ENCODE measurements around the gene NEMF.
A peak's percentile ranks its signal among the peaks of the same experiment; 100 is the strongest.
"Not testable (repeated sequence)": the region's sequence is repeated elsewhere in the genome, so short reads cannot be mapped to it uniquely, and the experiment has no call there.

Gene NEMF

DNA sequence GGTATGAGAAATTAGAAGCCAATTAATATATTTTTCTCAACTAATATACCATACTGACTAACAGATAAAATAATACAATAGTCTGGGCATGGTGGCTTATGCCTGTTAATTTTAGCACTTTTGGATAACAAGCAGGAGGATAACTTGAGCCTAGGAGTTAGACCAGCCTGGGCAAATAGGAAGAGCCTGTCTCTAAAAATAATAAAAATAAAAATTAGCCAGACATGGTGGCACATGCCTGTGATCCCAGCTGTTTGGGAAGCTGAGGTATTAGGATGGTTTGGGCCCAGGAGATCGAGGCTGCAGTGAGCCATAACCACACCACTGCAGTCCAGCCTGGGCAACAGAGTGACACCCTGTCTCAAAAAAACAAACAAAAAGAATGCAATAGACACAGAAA lies 60.0 kb downstream of the NEMF start:
- Histone ChIP-seq H3K9me3 (ENCODE audit: control insufficient read depth in 1 of 2, low read length in 2 of 2) (no peaks in the 10 kb centered on the region), H3K36me3 (ENCODE audit: control insufficient read depth in 1 of 2, insufficient read depth in 2 of 2, low read length in 2 of 2) (peaks cover 31 to 82% of the 10 kb centered on the region in 2 donors), H3K27ac (ENCODE audit: low read length) (no peak overlapping the region), H3K4me1 (ENCODE audit: control insufficient read depth in 1 of 2, insufficient read depth in 2 of 2, low read length in 2 of 2) (no peaks in the 10 kb centered on the region), H3K4me3 (ENCODE audit: low read depth in 1 of 2, low read length in 2 of 2) (no peak overlapping the region), H3K27me3 (ENCODE audit: low read depth, low read length) (no peaks in the 10 kb centered on the region)

- H3K4me1 ChIP-seq (ENCODE audit: control insufficient read depth in 1 of 2, insufficient read depth in 2 of 2, low read length in 2 of 2) = no peaks in the 10 kb centered on the region
- H3K27me3 ChIP-seq (ENCODE audit: low read depth, low read length) = no peaks in the 10 kb centered on the region
- H3K4me3 ChIP-seq (ENCODE audit: low read depth in 1 of 2, low read length in 2 of 2) = no peak overlapping the region
- H3K27ac ChIP-seq (ENCODE audit: low read length) = no peak overlapping the region
- no peaks in the 10 kb centered on the region for H3K9me3 ChIP-seq (ENCODE audit: control insufficient read depth in 1 of 2, low read length in 2 of 2)
- peaks cover 75 to 87% of the 10 kb centered on the region in 2 donors for H3K36me3 ChIP-seq (ENCODE audit: control insufficient read depth in 1 of 2, insufficient read depth in 2 of 2, low read length in 2 of 2)
Measured at GRCh38 chr14:49786315-49786714, 66.3 kb downstream of the NEMF start.

DNA sequence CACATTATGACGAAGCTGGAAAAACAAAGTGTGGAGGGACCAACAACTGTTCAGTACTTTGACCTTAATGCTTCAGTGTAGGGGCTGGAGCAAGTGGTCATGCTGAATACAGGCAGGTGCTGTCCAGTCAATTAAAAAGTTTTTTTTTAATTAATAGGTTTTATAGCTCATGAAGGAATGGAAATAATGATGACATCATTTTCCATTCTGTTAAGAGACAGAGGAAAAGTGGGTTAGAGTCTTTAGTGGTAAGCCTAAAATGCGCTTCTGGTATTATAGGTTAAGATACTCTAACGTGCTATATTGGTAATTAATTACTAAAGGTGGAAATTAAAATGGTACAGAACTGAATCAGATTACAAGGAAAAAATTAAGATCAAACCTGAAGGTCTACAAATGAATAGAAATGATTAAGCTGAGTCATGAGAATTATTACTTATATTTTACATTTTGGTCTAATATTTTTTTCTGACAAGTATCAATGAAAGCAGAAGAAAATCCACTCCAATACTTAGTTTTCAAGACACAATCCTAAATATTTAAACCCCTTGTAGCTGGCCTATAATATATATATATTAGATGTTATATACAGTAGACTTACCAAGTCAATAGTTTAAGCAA lies 69.1 kb downstream of the NEMF start:
- Histone ChIP-seq H3K36me3 (ENCODE audit: control insufficient read depth in 1 of 2, insufficient read depth in 2 of 2, low read length in 2 of 2) (peaks cover 78 to 89% of the 10 kb centered on the region in 2 donors), H3K4me3 (ENCODE audit: low read depth in 1 of 2, low read length in 2 of 2) (no peak overlapping the region), H3K9me3 (ENCODE audit: control insufficient read depth in 1 of 2, low read length in 2 of 2) (no peaks in the 10 kb centered on the region), H3K27ac (ENCODE audit: low read length) (no peak overlapping the region), H3K27me3 (ENCODE audit: low read depth, low read length) (no peaks in the 10 kb centered on the region), H3K4me1 (ENCODE audit: control insufficient read depth in 1 of 2, insufficient read depth in 2 of 2, low read length in 2 of 2) (no peaks in the 10 kb centered on the region)

DNA sequence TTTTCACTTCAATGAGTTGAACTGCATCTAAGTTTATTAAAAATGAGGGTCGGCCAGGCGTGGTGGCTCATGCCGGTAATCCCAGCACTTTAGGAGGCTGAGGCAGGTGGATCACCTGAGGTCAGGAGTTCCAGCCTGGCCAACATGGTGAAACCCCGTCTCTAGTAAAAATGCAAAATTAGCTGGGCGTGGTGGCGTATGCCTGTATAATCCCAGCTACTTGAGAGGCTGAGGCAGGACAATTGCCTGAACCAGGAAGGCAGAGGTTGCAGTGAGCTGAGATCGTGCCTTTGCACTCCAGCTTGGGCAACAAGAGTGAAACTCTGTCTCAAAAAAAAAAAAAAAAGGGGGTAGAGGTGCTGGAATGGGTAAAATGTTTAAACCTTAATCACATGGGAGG lies 71.5 kb downstream of the NEMF start:
- not testable (repeated sequence) for H3K9me3 ChIP-seq (ENCODE audit: control insufficient read depth in 1 of 2, low read length in 2 of 2); H3K4me1 ChIP-seq (ENCODE audit: control insufficient read depth in 1 of 2, insufficient read depth in 2 of 2, low read length in 2 of 2); H3K4me3 ChIP-seq (ENCODE audit: low read depth in 1 of 2, low read length in 2 of 2); H3K27me3 ChIP-seq (ENCODE audit: low read depth, low read length); H3K27ac ChIP-seq (ENCODE audit: low read length)
- peaks cover 72 to 81% of the 10 kb centered on the region in 2 donors for H3K36me3 ChIP-seq (ENCODE audit: control insufficient read depth in 1 of 2, insufficient read depth in 2 of 2, low read length in 2 of 2)

- H3K27me3 ChIP-seq (ENCODE audit: low read depth, low read length) = no peaks in the 10 kb centered on the region
- no peaks in the 10 kb centered on the region for H3K9me3 ChIP-seq (ENCODE audit: control insufficient read depth in 1 of 2, low read length in 2 of 2)
- H3K4me3 ChIP-seq (ENCODE audit: low read depth in 1 of 2, low read length in 2 of 2) = no peak overlapping the region
- H3K36me3 ChIP-seq (ENCODE audit: control insufficient read depth in 1 of 2, insufficient read depth in 2 of 2, low read length in 2 of 2) = peaks cover 67 to 80% of the 10 kb centered on the region in 2 donors
- no peaks in the 10 kb centered on the region for H3K4me1 ChIP-seq (ENCODE audit: control insufficient read depth in 1 of 2, insufficient read depth in 2 of 2, low read length in 2 of 2)
- H3K27ac ChIP-seq (ENCODE audit: low read length) = no peak overlapping the region
Measured at GRCh38 chr14:49778421-49778820, 74.2 kb downstream of the NEMF start.

GRCh38 chr14:49774106-49774505 lies 78.5 kb downstream of the NEMF start:
- Histone ChIP-seq H3K9me3 (ENCODE audit: control insufficient read depth in 1 of 2, low read length in 2 of 2) (no peaks in the 10 kb centered on the region), H3K4me1 (ENCODE audit: control insufficient read depth in 1 of 2, insufficient read depth in 2 of 2, low read length in 2 of 2) (peaks cover 8 to 19% of the 10 kb centered on the region in 2 donors), H3K36me3 (ENCODE audit: control insufficient read depth in 1 of 2, insufficient read depth in 2 of 2, low read length in 2 of 2) (peaks cover 30 to 40% of the 10 kb centered on the region in 2 donors), H3K27me3 (ENCODE audit: low read depth, low read length) (no peaks in the 10 kb centered on the region), H3K4me3 (ENCODE audit: low read depth in 1 of 2, low read length in 2 of 2) (no peak overlapping the region), H3K27ac (ENCODE audit: low read length) (no peak overlapping the region)

GRCh38 chr14:49771691-49772090 lies 80.9 kb downstream of the NEMF start:
- Histone ChIP-seq H3K36me3 (ENCODE audit: control insufficient read depth in 1 of 2, insufficient read depth in 2 of 2, low read length in 2 of 2) (peaks cover 18 to 28% of the 10 kb centered on the region in 2 donors), H3K4me1 (ENCODE audit: control insufficient read depth in 1 of 2, insufficient read depth in 2 of 2, low read length in 2 of 2) (peaks cover 10 to 22% of the 10 kb centered on the region in 2 donors)
- not testable (repeated sequence) for H3K27me3 ChIP-seq (ENCODE audit: low read depth, low read length); H3K4me3 ChIP-seq (ENCODE audit: low read depth in 1 of 2, low read length in 2 of 2); H3K9me3 ChIP-seq (ENCODE audit: control insufficient read depth in 1 of 2, low read length in 2 of 2); H3K27ac ChIP-seq (ENCODE audit: low read length)

DNA sequence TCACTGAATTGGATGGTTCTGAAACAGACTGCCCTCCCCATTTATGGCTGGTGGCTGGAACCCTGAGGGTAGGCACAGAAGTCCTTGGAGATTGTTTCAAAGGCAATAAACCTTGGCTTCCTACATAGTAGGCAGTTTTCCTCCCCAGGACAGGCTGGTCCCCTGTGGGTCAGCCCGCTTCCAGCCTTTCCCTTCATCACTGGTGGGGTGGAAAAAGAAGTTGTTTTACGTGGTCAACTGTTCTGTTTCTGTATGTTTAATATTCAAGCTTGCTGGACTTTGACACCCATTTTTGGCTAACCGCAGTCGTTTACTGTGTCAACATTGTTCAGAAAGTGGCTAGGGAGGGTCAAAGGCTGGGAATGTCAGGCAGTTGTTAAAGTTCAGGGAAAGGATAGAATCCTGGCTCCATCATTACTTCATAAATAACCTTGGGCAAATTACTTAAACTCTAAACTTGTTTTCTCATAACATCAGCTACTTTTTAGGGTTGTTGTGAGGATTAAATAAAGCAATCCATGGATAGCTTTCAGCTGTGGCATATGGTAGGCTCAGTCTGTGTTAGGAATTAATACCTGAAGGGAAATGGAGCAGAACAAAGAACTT lies 82.3 kb downstream of the NEMF start:
- H3K27ac ChIP-seq (ENCODE audit: low read length) = peak overlapping the region; percentile 61
- peaks cover 13 to 20% of the 10 kb centered on the region in 2 donors for H3K36me3 ChIP-seq (ENCODE audit: control insufficient read depth in 1 of 2, insufficient read depth in 2 of 2, low read length in 2 of 2)
- H3K9me3 ChIP-seq (ENCODE audit: control insufficient read depth in 1 of 2, low read length in 2 of 2) = no peaks in the 10 kb centered on the region
- H3K27me3 ChIP-seq (ENCODE audit: low read depth, low read length) = no peaks in the 10 kb centered on the region
- H3K4me3 ChIP-seq (ENCODE audit: low read depth in 1 of 2, low read length in 2 of 2) = peak overlapping the region; percentile 47 to 92
- peaks cover 10 to 22% of the 10 kb centered on the region in 2 donors for H3K4me1 ChIP-seq (ENCODE audit: control insufficient read depth in 1 of 2, insufficient read depth in 2 of 2, low read length in 2 of 2)

GRCh38 chr14:49769581-49770211 lies 82.9 kb downstream of the NEMF start:
- H3K27me3 ChIP-seq (ENCODE audit: low read depth, low read length) = no peaks in the 10 kb centered on the region
- H3K27ac ChIP-seq (ENCODE audit: low read length) = peak overlapping the region; percentile 97
- no peaks in the 10 kb centered on the region for H3K9me3 ChIP-seq (ENCODE audit: control insufficient read depth in 1 of 2, low read length in 2 of 2)
- H3K36me3 ChIP-seq (ENCODE audit: control insufficient read depth in 1 of 2, insufficient read depth in 2 of 2, low read length in 2 of 2) = peaks cover 7 to 14% of the 10 kb centered on the region in 2 donors
- peak overlapping the region; percentile 88 to 92 for H3K4me3 ChIP-seq (ENCODE audit: low read depth in 1 of 2, low read length in 2 of 2)
- H3K4me1 ChIP-seq (ENCODE audit: control insufficient read depth in 1 of 2, insufficient read depth in 2 of 2, low read length in 2 of 2) = peaks cover 10 to 22% of the 10 kb centered on the region in 2 donors

GRCh38 chr14:49769171-49769570 lies 83.4 kb downstream of the NEMF start:
- H3K27ac ChIP-seq (ENCODE audit: low read length) = peak overlapping the region; percentile 97
- H3K27me3 ChIP-seq (ENCODE audit: low read depth, low read length) = no peaks in the 10 kb centered on the region
- peak overlapping the region; percentile 88 to 92 for H3K4me3 ChIP-seq (ENCODE audit: low read depth in 1 of 2, low read length in 2 of 2)
- H3K36me3 ChIP-seq (ENCODE audit: control insufficient read depth in 1 of 2, insufficient read depth in 2 of 2, low read length in 2 of 2) = peaks cover 3 to 8% of the 10 kb centered on the region in 2 donors
- H3K4me1 ChIP-seq (ENCODE audit: control insufficient read depth in 1 of 2, insufficient read depth in 2 of 2, low read length in 2 of 2) = peaks cover 10 to 22% of the 10 kb centered on the region in 2 donors
- H3K9me3 ChIP-seq (ENCODE audit: control insufficient read depth in 1 of 2, low read length in 2 of 2) = no peaks in the 10 kb centered on the region

DNA sequence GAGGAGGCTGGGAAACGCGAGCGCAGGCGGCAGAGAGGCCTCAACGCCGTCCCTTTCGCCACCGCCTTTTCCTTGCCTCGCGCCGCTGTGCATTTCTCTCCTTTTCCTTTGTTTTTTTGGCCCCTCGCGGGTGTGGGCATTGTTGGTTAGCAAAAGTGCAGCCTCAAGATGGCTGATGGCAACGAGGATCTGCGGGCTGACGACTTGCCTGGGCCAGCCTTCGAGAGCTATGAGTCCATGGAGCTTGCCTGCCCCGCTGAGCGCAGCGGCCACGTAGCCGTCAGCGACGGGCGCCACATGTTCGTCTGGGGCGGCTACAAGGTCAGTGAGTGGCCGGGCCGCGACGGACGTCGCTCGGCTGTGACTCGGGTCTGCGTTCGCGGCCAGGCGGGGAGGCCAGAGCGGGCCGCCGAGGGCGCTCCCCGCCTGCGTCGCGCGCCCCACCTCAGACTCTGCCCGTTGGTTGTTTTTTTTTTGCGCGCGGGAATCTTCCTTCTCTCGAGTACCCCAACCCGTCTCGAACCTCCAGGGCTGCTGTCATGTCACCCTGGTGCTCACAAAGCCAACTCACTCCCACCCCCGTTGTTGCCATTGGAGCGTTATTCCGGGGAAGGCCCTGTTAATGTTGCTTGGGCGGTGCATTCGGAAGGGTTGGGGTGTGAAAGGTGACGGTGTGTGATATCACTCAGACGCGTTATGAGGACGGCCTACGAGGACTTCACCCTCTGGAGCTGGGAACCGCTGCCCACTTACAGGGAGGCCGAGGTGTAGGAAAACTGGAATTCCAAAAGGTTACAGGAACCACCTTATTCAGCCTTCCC lies 84.1 kb downstream of the NEMF start:
- peak overlapping the region; percentile 88 to 92 for H3K4me3 ChIP-seq (ENCODE audit: low read depth in 1 of 2, low read length in 2 of 2)
- peaks cover 10 to 22% of the 10 kb centered on the region in 2 donors for H3K4me1 ChIP-seq (ENCODE audit: control insufficient read depth in 1 of 2, insufficient read depth in 2 of 2, low read length in 2 of 2)
- H3K27me3 ChIP-seq (ENCODE audit: low read depth, low read length) = no peaks in the 10 kb centered on the region
- no peaks in the 10 kb centered on the region for H3K9me3 ChIP-seq (ENCODE audit: control insufficient read depth in 1 of 2, low read length in 2 of 2)
- H3K27ac ChIP-seq (ENCODE audit: low read length) = peak overlapping the region; percentile 97
- peaks cover 3 to 5% of the 10 kb centered on the region in 2 donors for H3K36me3 ChIP-seq (ENCODE audit: control insufficient read depth in 1 of 2, insufficient read depth in 2 of 2, low read length in 2 of 2)
